Peyer's patch (tissue), 4 donors: Measurements from ENCODE around the gene RTTN.
"Not testable (repeated sequence)": the region's sequence is repeated elsewhere in the genome, so short reads cannot be mapped to it uniquely, and the experiment has no call there.

Source experiments
- CTCF ChIP-seq, 6 experiments: fragments of 450-650 bp in 4 of 6; fragments of 200-600 bp in 2 of 6; sonication (generic) in 1 of 6; IDR thresholded peaks; one replicate each; pipeline ENCODE4 v1.5.1; 2017 to 2019; ENCODE audit warnings: antibody characterized with exemption in 6 of 6, mild to moderate bottlenecking in 3 of 6, moderate library complexity in 1 of 6
- POLR2A ChIP-seq, 2 donors: fragments of 450-650 bp; IDR thresholded peaks; one replicate each; pipeline ENCODE4 v1.5.1; 2017; ENCODE audit warnings: antibody characterized with exemption in 2 of 2, mild to moderate bottlenecking in 2 of 2, moderate library complexity in 2 of 2

- TF ChIP-seq CTCF, POLR2A (IDR thresholded peaks at IDR 0.05): not testable (repeated sequence)
Observed at GRCh38 chr18:70236921-70237320, 31.4 kb upstream of the RTTN start.
